LNCaP clone FGC (cell line): ENCODE measurements around the gene SMIM41.

ENCODE experiments used
- DNase-seq: peaks from one replicate; pipeline ENCODE4 v3.0.0-alpha.2; 2011; ENCODE audit warnings: low read depth
- H3K4me3 ChIP-seq: 2 replicates; pipeline ENCODE4 v1.5.1; 2011; ENCODE audit warnings: mild to moderate bottlenecking, low read depth, low read length, control low read depth
- CTCF ChIP-seq: IDR thresholded peaks from 2 replicates; pipeline ENCODE4 v1.5.1; 2012; ENCODE audit warnings: mild to moderate bottlenecking; ENCODE audit not compliant: control insufficient read depth, insufficient read depth; ENCODE audit errors: extremely low read depth

Gene SMIM41

GRCh38 chr12:52074971-52075724, 4.4 kb upstream of the SMIM41 start:
- TF ChIP-seq CTCF, result no peak
- H3K4me3 ChIP-seq, result no peak overlapping the region
- DNase-seq, result peak; percentile 45

- no peak overlapping the region for H3K4me3 ChIP-seq
- TF ChIP-seq CTCF, result no peak
- no peak for DNase-seq
Measured at GRCh38 chr12:52076811-52077210, 2.7 kb upstream of the SMIM41 start.

- no peak overlapping the region for H3K4me3 ChIP-seq
- no peak for DNase-seq
- no peak for TF ChIP-seq CTCF
Measured at GRCh38 chr12:52078276-52078675, 1.2 kb upstream of the SMIM41 start.

- no peak for TF ChIP-seq CTCF
- no peak overlapping the region for H3K4me3 ChIP-seq
- DNase-seq, result no peak
Measured at GRCh38 chr12:52080403-52081251, 1.1 kb downstream of the SMIM41 start.

GRCh38 chr12:52081263-52081733, 1.8 kb downstream of the SMIM41 start:
- no peak for TF ChIP-seq CTCF
- no peak overlapping the region for H3K4me3 ChIP-seq
- DNase-seq, result no peak

GRCh38 chr12:52082026-52082668, 2.6 kb downstream of the SMIM41 start:
- no peak for TF ChIP-seq CTCF
- DNase-seq, result no peak
- no peak overlapping the region for H3K4me3 ChIP-seq
